Stimulated activated CD8-positive, alpha-beta memory T cell treated with anti-CD3 and anti-CD28 coated beads, Interleukin-2, amount 100 ng/mL, for 1 hour (primary cell): Measurements from ENCODE around the gene RAB23.
"Not testable (repeated sequence)": the region's sequence is repeated elsewhere in the genome, so short reads cannot be mapped to it uniquely, and the experiment has no call there.

Experiments
- DNase-seq, 2 donors: peaks; one replicate each; pipeline ENCODE4 v3.0.0-alpha.2; 2020; ENCODE audit warnings: low read depth in 2 of 2

The RAB23 gene

DNA sequence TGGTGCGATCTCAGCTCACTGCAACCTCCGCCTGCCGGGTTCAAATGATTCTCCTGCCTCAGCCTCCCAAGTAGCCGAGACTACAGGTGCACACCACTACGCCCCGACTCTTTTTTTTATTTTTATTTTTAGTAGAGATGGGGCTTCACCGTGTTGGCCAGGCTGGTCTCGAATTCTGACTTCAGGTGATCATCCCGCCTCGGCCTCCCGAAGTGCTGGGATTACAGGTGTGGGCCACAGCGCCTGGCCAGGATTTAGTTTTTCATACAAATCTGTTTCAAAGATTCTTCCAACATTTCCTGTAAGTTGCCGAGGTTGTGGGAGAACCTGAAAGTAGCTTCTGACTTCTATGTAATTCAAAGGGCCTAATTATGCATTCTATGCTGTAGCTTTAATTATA is 21.4 kb upstream of the RAB23 start:
- DNase-seq, result not testable (repeated sequence)

DNA sequence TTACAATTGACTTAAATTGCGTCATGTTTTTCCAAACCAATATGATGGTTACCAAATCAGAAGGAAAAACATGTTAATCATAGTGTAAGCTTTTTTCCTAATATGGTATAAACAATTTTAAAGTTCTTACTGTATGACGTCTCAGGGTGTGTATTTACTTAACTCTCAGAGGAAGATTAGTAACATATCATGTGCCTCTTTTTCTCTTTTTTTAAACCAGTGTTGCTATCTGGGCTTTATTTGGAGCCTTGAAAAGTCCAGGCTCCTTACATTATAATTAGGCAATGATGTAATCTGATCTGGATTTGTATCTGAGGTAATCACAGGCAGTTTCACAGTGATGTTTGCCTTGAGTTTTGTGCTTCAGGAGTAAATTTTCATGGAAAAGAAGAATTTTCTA is 20.4 kb upstream of the RAB23 start:
- DNase-seq, result no peak

DNA sequence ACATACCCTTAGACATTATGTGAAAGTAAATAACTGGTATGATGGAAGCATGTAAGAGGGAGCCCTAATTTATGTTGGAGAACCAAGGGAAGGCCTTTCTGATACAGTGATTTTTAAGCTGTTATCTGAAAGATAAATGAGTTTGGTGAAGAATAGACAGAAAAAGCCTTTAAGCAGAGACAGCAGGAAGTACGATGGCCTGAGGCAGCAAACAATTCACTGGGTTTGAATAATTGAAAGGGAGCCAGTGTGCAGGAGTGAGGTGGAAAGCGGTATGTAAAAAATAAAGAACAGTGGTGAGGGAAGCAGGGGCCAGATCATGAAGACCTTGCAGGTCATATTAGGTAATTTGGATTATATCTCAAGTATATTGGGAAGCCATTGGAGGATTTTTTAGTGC is 4.1 kb upstream of the RAB23 start:
- no peak for DNase-seq

DNA sequence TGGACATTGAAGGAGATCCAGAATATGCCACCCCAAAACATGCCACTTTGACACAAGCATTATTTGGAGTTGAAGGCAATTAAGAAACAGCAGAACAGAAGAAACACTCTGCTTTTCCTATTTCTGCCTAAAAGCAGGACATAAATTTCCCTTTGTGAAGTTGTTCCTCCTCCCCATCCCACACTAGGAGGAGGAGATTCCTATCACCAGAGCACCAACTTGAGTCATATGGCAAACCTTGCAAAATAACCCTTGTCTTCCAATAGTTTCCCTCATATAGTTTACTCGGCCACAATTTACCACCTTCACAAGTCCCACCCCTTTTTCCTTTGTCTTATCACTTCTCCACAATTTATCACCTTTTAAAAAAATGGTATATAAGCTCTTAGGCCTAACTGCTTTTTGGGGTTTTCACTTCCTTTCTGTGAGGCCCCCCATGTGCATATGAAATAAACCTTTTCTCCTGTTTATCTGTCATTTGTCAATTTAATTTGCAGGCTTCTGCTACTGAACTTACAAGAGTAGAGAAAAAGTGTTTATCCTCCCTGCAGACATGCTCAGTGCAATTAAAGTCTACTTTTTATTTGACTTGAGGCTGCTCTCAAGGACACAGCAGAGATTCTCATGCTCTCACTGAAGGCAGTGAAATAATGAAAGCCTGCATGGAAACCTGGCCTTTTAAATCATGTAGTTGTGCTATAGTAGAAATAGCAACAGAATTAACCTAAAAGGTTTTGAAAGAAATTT is 2.8 kb upstream of the RAB23 start:
- no peak for DNase-seq

GRCh38 chr6:57222743-57223077 is 603 bp upstream of the RAB23 start:
- DNase-seq, result no peak

GRCh38 chr6:57221191-57221935 is 744 bp downstream of the RAB23 start:
- DNase-seq, result peak; percentile 14 to 19

GRCh38 chr6:57220083-57220703 is 1.9 kb downstream of the RAB23 start:
- no peak for DNase-seq

- no peak for DNase-seq
These were observed 4.8 kb downstream of the RAB23 start for GRCh38 chr6:57217270-57217669.

GRCh38 chr6:57216235-57217101 is 5.6 kb downstream of the RAB23 start:
- no peak for DNase-seq

DNA sequence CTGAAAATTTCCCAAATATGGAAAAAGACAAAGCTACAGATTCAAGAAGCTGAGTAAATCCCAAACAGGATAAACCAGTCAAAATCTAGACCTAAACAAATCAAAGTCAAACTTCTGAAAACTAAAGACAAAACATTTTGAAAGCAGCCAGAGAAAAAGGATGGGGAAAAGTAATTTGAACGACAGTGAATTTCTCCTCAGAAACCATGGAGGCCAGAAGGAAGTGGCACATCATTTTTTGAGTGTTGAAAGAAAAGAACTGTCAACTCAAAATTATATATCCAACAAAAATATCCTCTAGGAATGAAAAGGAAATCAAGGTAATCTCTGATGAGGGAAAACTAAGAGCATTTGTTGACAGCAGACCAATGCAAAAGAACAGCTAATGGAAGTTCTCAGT is 6.8 kb downstream of the RAB23 start:
- DNase-seq, result no peak

GRCh38 chr6:57210060-57210459 is 12.0 kb downstream of the RAB23 start:
- no peak for DNase-seq

- no peak for DNase-seq
These were observed 13.1 kb downstream of the RAB23 start for GRCh38 chr6:57209030-57209429.

GRCh38 chr6:57207872-57208271 is 14.2 kb downstream of the RAB23 start:
- no peak for DNase-seq

DNA sequence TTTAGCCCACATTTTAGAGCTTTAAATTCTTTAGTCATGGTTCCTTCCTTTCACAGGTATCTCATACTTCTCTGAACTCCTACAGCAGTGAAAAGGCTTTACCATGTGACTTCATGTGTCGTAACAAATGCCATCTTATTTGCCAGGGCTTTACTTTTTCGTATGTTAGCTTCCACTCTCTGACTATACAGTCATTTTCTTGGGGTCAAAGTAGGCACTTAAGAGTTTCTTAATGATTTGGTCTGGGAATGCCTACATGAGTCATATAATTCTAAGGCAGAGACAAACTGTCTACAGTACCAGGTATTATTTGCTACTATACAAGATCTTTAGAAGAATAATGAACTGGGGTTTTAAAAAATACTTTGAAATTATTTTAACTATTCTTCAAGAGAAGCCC is 15.0 kb downstream of the RAB23 start:
- no peak for DNase-seq

DNA sequence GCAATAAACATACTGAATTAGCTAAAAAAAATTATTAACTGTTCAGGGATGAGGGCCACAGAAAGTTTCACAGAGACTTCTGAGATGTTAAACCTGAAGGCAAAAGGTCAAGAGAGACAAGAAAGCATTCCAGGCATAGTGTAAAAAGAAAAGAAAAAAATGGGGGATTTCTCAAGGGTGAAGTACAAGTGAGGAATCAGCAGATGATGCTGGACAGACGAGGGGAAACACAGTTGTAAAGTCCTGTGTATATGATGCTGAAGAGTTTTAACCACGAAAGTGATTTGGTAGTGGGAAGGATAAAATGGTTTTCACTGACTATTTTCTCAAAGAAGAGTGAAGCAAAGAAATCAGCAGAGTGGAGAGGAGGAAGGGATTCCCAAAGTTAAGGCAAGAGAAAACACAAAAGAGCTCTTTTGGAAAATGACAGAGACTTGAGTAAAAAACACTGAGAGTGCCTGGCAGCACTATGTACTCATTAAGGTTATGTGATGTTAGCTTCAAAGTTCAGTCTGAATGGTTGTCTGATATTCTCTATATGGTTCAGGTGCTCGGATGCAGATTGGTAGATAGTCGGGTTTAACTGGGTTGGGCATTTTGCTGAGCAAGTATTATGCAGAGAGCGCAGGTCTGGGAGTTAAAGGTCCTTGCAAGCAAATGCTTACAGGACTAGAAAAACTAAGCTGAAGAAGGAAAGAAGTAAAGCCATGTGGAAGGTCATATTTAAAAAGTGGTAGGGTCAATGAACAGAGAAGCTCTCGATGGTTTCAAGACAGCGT is 16.4 kb downstream of the RAB23 start:
- DNase-seq, result no peak

- DNase-seq, result no peak
These were observed 20.4 kb downstream of the RAB23 start for GRCh38 chr6:57201718-57202117.

DNA sequence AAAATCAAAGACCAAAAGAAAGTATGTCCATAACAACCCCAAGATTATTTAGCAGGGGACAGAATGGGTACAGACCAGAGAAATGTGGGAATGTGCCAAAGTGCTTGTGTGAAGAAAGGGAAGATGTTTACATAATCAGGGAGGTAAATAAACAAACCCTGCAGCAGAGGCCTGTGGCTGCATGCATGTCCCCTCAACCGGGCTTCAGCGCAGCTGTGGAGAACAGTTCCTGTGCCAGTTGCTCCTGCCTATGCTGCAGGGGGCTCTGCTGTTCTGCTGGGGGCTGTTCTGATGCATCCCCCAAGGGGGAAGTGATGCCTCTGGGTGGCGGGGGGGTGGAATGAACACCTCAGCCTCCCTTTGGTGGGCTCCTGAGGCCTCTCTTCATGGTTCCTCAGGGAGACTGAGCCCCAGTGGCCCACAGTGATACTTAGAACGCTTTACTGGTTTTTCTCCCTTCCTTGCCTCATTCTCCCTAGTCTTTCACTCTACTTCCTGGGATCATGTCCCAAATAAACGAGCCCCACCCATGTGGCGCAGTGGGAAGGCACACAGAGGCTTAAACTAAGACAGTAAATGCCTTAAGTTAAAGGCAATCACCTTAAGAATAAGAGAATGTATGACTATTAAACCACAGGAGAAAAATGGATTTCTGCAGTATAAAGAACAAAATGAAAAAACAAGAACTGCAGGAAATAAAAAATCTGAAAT is 23.0 kb downstream of the RAB23 start:
- DNase-seq, result no peak

GRCh38 chr6:57195457-57195856 is 26.6 kb downstream of the RAB23 start:
- no peak for DNase-seq

DNA sequence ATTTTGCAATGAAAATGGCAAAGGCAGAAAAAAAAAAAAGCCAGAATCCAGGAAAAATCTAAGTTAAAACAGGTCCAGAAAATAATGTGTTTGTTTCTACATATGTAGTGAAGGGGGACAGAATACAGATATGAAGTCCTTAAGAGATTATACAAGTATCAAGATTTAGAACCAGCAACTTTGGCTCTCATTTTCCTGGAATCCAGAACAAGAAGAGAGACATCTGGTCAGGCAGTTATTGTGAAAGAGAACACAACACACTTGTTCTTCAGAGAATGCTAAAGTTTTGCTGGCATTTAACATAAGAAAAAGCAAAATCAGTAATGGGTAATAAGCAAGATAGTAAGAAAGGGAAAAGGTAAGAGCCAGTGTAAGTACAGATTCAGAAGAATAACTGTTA is 28.9 kb downstream of the RAB23 start:
- DNase-seq, result no peak

GRCh38 chr6:57190140-57190539 is 32.0 kb downstream of the RAB23 start:
- DNase-seq, result no peak

GRCh38 chr6:57183336-57183735 is 38.8 kb downstream of the RAB23 start:
- no peak for DNase-seq
